HL-60 (cell line): ENCODE results near the gene PSMA5.
A peak's percentile ranks its signal among the peaks of the same experiment; 100 is the strongest.

Experiments used
- DNase-seq, 2 experiments: peaks; one replicate each; pipeline ENCODE4 v3.0.0-alpha.2; 2010 to 2020; ENCODE audit warnings: low read depth in 1 of 2, low spot score in 1 of 2
- H3K27ac ChIP-seq: fragments of 250-450 bp; sonication (Bioruptor Pico); replicated peaks from 2 replicates; pipeline ENCODE4 v1.5.1; 2020; ENCODE audit warnings: mild to moderate bottlenecking, moderate library complexity
- H3K27me3 ChIP-seq: fragments of 250-450 bp; sonication (Bioruptor Pico); 2 replicates; pipeline ENCODE4 v1.5.1; 2021; ENCODE audit warnings: mild to moderate bottlenecking, moderate library complexity; ENCODE audit not compliant: insufficient read depth, poor library complexity, severe bottlenecking
- H3K4me3 ChIP-seq: replicated peaks from 2 replicates; pipeline ENCODE4 v1.5.1; 2011; ENCODE audit warnings: mild to moderate bottlenecking, control low read depth, low read length; ENCODE audit not compliant: insufficient read depth
- CTCF ChIP-seq: IDR thresholded peaks from one replicate; pipeline ENCODE4 v1.5.1; 2011; ENCODE audit warnings: low read length, control low read depth, inconsistent platforms; ENCODE audit not compliant: insufficient read depth
- GABPA ChIP-seq: IDR thresholded peaks from 2 replicates; pipeline ENCODE4 v1.6.1; 2012; ENCODE audit warnings: low read depth
- POLR2AphosphoS5 ChIP-seq: IDR thresholded peaks from 2 replicates; pipeline ENCODE4 v1.6.1; 2012; ENCODE audit warnings: low read depth
- SPI1 ChIP-seq: IDR thresholded peaks from 2 replicates; pipeline ENCODE4 v1.6.1; 2012; ENCODE audit warnings: low read depth, mild to moderate bottlenecking, borderline replicate concordance
- TF ChIP-seq, protein P1 (sequence below): IDR thresholded peaks from 2 replicates; pipeline ENCODE4 v1.6.1; 2012; ENCODE audit warnings: low read depth; ENCODE audit not compliant: insufficient replicate concordance

PSMA5 gene

DNA sequence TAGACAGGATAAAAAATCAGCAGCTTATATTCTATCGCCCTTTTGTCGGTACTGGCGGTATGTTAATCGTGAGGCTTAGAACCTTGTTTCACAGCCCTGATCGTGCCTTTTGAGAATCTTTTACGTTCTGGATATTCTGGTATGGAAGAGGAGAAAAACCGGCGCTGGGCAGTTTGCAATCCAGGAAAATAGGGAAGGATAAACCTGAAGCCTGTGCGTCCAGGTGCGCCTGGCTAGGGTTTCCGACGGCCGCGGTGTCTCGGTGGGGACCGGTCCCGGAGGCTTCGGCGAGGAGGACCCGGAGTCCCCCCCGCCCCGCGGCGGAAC lies 39.8 kb upstream of the PSMA5 start:
- no peak for DNase-seq
- H3K4me3 ChIP-seq = peak overlapping the region; percentile 32
- peaks cover 64% of the 10 kb centered on the region for H3K27me3 ChIP-seq
- TF ChIP-seq POLR2AphosphoS5 (no peak), CTCF (no peak), GABPA (no peak), SPI1 (no peak)
- TF ChIP-seq, protein P1, sequence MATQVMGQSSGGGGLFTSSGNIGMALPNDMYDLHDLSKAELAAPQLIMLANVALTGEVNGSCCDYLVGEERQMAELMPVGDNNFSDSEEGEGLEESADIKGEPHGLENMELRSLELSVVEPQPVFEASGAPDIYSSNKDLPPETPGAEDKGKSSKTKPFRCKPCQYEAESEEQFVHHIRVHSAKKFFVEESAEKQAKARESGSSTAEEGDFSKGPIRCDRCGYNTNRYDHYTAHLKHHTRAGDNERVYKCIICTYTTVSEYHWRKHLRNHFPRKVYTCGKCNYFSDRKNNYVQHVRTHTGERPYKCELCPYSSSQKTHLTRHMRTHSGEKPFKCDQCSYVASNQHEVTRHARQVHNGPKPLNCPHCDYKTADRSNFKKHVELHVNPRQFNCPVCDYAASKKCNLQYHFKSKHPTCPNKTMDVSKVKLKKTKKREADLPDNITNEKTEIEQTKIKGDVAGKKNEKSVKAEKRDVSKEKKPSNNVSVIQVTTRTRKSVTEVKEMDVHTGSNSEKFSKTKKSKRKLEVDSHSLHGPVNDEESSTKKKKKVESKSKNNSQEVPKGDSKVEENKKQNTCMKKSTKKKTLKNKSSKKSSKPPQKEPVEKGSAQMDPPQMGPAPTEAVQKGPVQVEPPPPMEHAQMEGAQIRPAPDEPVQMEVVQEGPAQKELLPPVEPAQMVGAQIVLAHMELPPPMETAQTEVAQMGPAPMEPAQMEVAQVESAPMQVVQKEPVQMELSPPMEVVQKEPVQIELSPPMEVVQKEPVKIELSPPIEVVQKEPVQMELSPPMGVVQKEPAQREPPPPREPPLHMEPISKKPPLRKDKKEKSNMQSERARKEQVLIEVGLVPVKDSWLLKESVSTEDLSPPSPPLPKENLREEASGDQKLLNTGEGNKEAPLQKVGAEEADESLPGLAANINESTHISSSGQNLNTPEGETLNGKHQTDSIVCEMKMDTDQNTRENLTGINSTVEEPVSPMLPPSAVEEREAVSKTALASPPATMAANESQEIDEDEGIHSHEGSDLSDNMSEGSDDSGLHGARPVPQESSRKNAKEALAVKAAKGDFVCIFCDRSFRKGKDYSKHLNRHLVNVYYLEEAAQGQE = no peak
- no peak overlapping the region for H3K27ac ChIP-seq

DNA sequence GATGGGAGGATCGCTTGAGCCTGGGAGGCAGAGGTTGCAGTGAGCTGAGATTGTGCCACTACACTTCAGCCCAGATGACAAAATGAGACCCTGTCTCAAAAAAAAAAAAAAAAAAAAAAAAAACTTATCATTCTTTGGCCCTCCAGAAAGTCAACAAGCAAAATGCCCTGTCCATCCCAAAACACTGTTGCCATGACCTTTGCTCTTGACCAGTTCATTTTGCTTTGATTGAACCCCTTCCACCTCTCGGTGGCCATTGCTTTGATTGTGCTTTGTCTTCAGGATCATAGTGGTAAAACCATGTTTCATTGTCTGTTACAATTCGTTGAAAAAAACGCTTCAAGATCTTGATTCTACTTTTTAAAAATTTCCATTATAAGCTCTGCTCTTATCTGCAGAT lies 31.6 kb upstream of the PSMA5 start:
- Histone ChIP-seq H3K4me3 (no peak overlapping the region), H3K27me3 (peaks cover 10% of the 10 kb centered on the region), H3K27ac (no peak overlapping the region)
- DNase-seq = no peak
- TF ChIP-seq, protein P1 = no peak
- no peak for TF ChIP-seq CTCF
- no peak for TF ChIP-seq GABPA
- no peak for TF ChIP-seq SPI1
- no peak for TF ChIP-seq POLR2AphosphoS5

GRCh38 chr1:109454497-109455133 lies 28.4 kb upstream of the PSMA5 start:
- H3K27me3 ChIP-seq = peaks cover 5% of the 10 kb centered on the region
- H3K27ac ChIP-seq = no peak overlapping the region
- no peak for DNase-seq
- TF ChIP-seq POLR2AphosphoS5 = no peak
- TF ChIP-seq, protein P1 = no peak
- no peak overlapping the region for H3K4me3 ChIP-seq
